ENCODE measurements around the gene TMEM79. TPM values are rescaled to one million over a fixed set of nuclear protein-coding genes. Genes with fewer than 3 reads are reported as not detected.

The TMEM79 gene, protein sequence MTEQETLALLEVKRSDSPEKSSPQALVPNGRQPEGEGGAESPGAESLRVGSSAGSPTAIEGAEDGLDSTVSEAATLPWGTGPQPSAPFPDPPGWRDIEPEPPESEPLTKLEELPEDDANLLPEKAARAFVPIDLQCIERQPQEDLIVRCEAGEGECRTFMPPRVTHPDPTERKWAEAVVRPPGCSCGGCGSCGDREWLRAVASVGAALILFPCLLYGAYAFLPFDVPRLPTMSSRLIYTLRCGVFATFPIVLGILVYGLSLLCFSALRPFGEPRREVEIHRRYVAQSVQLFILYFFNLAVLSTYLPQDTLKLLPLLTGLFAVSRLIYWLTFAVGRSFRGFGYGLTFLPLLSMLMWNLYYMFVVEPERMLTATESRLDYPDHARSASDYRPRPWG
- total RNA-seq, result 2.1 and 3.9 TPM in 2 replicates

DNA sequence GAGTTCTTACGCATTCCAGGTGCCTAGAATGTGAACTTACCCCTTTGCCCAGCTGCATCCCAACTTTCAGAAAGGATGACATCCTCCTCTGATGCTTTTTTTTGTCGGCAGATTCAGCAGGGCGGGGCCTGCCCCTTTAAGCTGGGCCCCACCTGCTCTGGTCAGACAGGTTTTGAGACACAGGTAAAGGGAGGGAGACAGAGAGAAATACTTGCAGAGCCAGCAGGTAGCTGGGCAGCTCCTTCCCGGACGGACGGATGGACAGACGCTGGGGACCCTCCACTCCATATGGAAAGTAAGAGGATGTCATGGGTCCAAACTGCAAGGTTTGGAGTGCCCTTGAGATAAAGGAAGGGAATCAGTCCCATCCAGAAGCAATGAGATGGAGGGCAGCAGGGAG, at the start of gene TMEM79:
Gene TMEM79, plus strand, starts transcription at position 214 of the 400 bp plus-strand sequence. CDS start 902 bp downstream, outside the sequence.
- TF ChIP-seq, protein P1, sequence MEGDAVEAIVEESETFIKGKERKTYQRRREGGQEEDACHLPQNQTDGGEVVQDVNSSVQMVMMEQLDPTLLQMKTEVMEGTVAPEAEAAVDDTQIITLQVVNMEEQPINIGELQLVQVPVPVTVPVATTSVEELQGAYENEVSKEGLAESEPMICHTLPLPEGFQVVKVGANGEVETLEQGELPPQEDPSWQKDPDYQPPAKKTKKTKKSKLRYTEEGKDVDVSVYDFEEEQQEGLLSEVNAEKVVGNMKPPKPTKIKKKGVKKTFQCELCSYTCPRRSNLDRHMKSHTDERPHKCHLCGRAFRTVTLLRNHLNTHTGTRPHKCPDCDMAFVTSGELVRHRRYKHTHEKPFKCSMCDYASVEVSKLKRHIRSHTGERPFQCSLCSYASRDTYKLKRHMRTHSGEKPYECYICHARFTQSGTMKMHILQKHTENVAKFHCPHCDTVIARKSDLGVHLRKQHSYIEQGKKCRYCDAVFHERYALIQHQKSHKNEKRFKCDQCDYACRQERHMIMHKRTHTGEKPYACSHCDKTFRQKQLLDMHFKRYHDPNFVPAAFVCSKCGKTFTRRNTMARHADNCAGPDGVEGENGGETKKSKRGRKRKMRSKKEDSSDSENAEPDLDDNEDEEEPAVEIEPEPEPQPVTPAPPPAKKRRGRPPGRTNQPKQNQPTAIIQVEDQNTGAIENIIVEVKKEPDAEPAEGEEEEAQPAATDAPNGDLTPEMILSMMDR (conservative IDR thresholded peaks at IDR 0.05; ENCODE audit: low read depth, low read length), result no peak
- DNase-seq (ENCODE audit: low read depth), result no peak

DNA sequence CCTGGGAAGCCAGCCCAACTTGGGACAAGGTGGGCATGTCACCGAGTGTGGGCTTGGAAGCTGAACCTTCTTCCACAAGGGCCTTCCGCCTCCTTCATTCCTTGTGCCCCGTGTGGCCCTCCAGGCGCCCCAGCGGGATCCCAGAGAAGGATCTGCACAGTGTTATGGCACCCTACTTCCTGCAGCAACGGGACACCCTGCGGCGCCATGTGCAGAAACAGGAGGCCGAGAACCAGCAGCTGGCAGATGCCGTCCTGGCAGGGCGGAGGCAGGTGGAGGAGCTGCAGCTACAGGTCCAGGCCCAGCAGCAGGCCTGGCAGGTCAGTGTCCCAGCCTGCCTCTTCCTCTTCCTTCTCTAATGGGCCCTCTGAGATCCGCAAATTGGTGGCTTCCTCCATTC, 48.0 kb upstream of the TMEM79 start:
- TF ChIP-seq, protein P1 (conservative IDR thresholded peaks at IDR 0.05; ENCODE audit: low read depth, low read length), result no peak
- no peak for DNase-seq (ENCODE audit: low read depth)
- H3K4me3 ChIP-seq (ENCODE audit: low read depth, low read length), result no peak overlapping the region

More for the DNA sequence above, at the start of gene TMEM79:
- peak within 1 kb of the TSS; percentile 86 for H3K4me3 ChIP-seq (ENCODE audit: low read depth, low read length)

DNA sequence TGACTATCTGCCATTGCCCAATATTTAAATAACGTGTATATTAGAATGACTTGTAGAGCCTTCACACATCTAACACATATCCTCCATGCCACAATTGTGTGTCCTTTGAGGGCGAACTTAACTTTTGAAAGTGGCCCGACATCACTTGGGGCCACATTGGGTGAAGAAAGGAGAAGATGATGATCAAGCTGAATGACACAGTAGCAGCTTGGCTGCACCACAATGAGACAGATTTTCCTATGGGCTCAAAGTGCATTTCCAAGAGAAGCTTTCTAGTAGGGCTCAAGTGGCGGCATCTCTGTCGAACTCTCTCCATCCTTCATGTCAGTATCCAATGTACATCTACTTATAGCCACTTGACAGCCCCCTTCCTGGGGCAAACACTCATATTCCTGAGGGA, 45.9 kb upstream of the TMEM79 start:
- TF ChIP-seq, protein P1 (conservative IDR thresholded peaks at IDR 0.05; ENCODE audit: low read depth, low read length), result no peak
- no peak overlapping the region for H3K4me3 ChIP-seq (ENCODE audit: low read depth, low read length)
- DNase-seq (ENCODE audit: low read depth), result no peak

DNA sequence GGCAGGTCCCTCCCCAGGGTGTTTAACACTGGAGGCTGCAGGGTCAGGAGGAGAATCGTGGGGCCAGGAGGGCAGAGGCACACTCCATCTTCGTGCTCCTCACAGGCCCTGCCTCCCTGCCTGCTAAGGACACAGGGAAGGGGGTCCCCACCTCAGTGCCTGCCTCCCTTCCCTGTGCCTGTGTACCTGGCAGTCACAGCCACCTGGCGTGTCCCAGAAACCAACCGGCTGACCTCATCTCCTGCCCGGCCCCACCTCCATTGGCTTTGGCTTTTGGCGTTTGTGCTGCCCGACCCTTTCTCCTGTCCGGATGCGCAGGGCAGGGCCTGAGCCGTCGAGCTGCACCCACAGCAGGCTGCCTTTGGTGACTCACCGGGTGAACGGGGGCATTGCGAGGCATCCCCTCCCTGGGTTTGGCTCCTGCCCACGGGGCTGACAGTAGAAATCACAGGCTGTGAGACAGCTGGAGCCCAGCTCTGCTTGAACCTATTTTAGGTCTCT, 42.8 kb upstream of the TMEM79 start:
- TF ChIP-seq, protein P1 (conservative IDR thresholded peaks at IDR 0.05; ENCODE audit: low read depth, low read length), result no peak
- H3K4me3 ChIP-seq (ENCODE audit: low read depth, low read length), result no peak overlapping the region
- DNase-seq (ENCODE audit: low read depth), result no peak

DNA sequence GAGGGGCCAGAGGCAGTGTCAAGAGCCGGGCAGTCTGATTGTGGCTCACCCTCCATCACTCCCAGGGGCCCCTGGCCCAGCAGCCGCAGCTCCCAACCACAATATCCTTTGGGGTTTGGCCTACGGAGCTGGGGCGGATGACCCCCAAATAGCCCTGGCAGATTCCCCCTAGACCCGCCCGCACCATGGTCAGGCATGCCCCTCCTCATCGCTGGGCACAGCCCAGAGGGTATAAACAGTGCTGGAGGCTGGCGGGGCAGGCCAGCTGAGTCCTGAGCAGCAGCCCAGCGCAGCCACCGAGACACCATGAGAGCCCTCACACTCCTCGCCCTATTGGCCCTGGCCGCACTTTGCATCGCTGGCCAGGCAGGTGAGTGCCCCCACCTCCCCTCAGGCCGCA, 42.2 kb upstream of the TMEM79 start, which contains the start of gene BGLAP:
Gene BGLAP, plus strand, starts transcription at position 259 of the 400 bp plus-strand sequence. Its CDS starts 48 bp downstream, at position 307.
- TF ChIP-seq, protein P1 (conservative IDR thresholded peaks at IDR 0.05; ENCODE audit: low read depth, low read length), result no peak
- no peak for DNase-seq (ENCODE audit: low read depth)
- no peak within 1 kb of the TSS for H3K4me3 ChIP-seq (ENCODE audit: low read depth, low read length)

DNA sequence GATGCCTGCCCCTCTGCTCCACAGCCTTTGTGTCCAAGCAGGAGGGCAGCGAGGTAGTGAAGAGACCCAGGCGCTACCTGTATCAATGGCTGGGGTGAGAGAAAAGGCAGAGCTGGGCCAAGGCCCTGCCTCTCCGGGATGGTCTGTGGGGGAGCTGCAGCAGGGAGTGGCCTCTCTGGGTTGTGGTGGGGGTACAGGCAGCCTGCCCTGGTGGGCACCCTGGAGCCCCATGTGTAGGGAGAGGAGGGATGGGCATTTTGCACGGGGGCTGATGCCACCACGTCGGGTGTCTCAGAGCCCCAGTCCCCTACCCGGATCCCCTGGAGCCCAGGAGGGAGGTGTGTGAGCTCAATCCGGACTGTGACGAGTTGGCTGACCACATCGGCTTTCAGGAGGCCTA, 41.4 kb upstream of the TMEM79 start:
- DNase-seq (ENCODE audit: low read depth), result no peak
- TF ChIP-seq, protein P1 (conservative IDR thresholded peaks at IDR 0.05; ENCODE audit: low read depth, low read length), result no peak
- H3K4me3 ChIP-seq (ENCODE audit: low read depth, low read length), result no peak overlapping the region
